ENCODE data around the gene C6orf89. TPM values are rescaled to one million over a fixed set of nuclear protein-coding genes. Genes with fewer than 3 reads are reported as not detected.

The C6orf89 gene
- total and polyA plus RNA-seq, 8 donors, result 11.6 to 39.2 (median 30.6) TPM

DNA sequence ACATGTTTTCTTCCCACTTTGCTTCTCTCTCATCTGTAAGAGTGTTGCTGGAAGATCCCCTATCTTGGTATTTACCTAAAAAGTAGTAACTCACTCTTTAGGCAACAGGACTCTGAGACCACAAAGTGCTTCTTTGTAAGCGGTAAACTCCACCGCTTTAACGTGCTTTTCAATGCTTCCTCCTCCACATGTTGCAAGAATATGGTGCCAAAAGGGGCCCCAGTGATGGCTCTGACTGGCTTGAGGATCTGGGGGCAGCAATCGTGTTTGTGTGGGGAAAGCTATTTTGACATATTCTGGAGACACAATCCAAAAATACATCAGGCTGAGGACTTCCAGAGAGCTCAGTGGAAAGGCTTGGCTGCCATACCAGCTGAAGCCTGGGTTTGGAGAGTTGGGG lies 34.1 kb upstream of the C6orf89 start:
- H3K36me3 ChIP-seq, result peaks cover 0 to 9% (median 0%) of the 10 kb centered on the region in 3 donors
- ATAC-seq (no peak), FAIRE-seq (no peak), DNase-seq (no peak)
- H3K27me3 ChIP-seq, result no peaks in the 10 kb centered on the region
- WGBS, 2 donors, result 69 to 71% methylated on average over 4 of the region's 4 CpGs
- H3K9me3 ChIP-seq, result no peaks in the 10 kb centered on the region
- TF ChIP-seq, protein P1, sequence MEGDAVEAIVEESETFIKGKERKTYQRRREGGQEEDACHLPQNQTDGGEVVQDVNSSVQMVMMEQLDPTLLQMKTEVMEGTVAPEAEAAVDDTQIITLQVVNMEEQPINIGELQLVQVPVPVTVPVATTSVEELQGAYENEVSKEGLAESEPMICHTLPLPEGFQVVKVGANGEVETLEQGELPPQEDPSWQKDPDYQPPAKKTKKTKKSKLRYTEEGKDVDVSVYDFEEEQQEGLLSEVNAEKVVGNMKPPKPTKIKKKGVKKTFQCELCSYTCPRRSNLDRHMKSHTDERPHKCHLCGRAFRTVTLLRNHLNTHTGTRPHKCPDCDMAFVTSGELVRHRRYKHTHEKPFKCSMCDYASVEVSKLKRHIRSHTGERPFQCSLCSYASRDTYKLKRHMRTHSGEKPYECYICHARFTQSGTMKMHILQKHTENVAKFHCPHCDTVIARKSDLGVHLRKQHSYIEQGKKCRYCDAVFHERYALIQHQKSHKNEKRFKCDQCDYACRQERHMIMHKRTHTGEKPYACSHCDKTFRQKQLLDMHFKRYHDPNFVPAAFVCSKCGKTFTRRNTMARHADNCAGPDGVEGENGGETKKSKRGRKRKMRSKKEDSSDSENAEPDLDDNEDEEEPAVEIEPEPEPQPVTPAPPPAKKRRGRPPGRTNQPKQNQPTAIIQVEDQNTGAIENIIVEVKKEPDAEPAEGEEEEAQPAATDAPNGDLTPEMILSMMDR (IDR thresholded peaks at IDR 0.05), result no peak
- intact Hi-C loops (cut with DNase I), result no loop called here
- no peak overlapping the region for H3K27ac ChIP-seq
- H3K4me1 ChIP-seq, result peaks cover 0 to 4% (median 0%) of the 10 kb centered on the region in 3 donors
- no peak overlapping the region for H3K4me3 ChIP-seq

DNA sequence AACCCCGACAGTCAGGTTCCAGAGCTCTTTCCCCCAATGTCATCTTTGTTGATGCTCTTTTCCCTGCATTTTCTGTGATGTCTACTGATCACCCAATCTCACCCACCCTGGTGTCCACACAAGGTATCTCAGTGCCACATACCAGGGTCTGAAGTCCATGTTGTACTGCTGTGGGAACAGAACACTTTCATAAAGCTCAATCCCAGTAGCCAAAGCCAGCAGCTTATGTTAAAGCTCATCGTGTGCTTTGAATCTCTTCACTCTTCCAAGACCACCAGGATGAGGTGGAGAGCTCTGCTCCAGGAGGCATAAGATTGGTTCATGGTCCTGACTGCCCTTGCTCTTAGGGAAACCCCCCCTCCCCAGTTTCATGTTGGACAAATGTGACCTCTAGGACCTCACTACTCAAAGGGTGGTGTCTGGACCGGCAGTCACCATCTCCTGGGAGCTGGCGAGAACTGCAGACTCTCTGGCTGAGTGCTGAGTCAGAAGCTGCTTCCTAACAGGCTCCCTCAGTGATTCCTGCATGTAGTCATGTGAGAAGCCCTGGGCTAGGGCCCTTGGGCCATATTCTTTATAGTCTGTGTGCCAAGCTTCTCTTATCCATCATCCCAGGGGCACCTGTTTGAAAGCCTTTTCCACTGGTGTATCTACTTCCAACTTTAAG lies 33.1 kb upstream of the C6orf89 start:
- H3K27me3 ChIP-seq, result no peaks in the 10 kb centered on the region
- H3K9me3 ChIP-seq, result no peaks in the 10 kb centered on the region
- intact Hi-C loops (cut with DNase I), result no loop called here
- no peak for FAIRE-seq
- ATAC-seq, result peak in 1 of 4 donors; percentile 10
- TF ChIP-seq, protein P1 (IDR thresholded peaks at IDR 0.05), result no peak
- peak overlapping the region in 1 of 4 donors; percentile 24 for H3K27ac ChIP-seq
- H3K4me1 ChIP-seq, result peaks cover 0 to 4% (median 0%) of the 10 kb centered on the region in 3 donors
- WGBS, 2 donors, result 73% methylated on average over 4 of the region's 4 CpGs
- H3K36me3 ChIP-seq, result peaks cover 0 to 9% (median 0%) of the 10 kb centered on the region in 3 donors
- no peak for DNase-seq
- no peak overlapping the region for H3K4me3 ChIP-seq

DNA sequence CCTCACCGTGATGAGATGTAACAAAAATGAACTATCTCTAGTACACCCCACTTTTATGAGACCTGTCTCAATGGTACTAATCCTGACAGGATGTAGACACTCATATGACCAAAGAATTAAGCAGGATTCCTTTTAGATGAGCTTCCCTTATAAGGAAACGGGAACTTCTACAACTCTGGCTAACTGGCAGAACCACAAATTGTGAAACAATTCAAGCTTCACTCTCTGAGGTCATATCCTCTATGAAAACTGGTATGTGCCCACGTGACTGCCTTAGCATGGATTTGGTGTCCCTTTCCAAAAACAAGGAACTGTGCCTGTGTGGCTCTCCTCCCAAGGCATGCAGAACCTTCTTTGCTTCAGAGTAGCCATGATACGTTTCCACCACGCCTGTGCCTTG lies 32.4 kb upstream of the C6orf89 start:
- WGBS, 2 donors, result 78 to 82% methylated on average over 5 of the region's 5 CpGs
- ATAC-seq, result peak in 1 of 4 donors; percentile 34
- Histone ChIP-seq H3K4me1 (peaks cover 0 to 4% (median 0%) of the 10 kb centered on the region in 3 donors), H3K27me3 (no peaks in the 10 kb centered on the region), H3K27ac (peak overlapping the region in 1 of 4 donors; percentile 24), H3K9me3 (no peaks in the 10 kb centered on the region), H3K36me3 (peaks cover 0 to 9% (median 0%) of the 10 kb centered on the region in 3 donors), H3K4me3 (no peak overlapping the region)
- FAIRE-seq, result no peak
- intact Hi-C loops (cut with DNase I), result no loop called here
- DNase-seq, result peak in 1 of 6 donors; percentile 36
- TF ChIP-seq, protein P1 (IDR thresholded peaks at IDR 0.05), result no peak

DNA sequence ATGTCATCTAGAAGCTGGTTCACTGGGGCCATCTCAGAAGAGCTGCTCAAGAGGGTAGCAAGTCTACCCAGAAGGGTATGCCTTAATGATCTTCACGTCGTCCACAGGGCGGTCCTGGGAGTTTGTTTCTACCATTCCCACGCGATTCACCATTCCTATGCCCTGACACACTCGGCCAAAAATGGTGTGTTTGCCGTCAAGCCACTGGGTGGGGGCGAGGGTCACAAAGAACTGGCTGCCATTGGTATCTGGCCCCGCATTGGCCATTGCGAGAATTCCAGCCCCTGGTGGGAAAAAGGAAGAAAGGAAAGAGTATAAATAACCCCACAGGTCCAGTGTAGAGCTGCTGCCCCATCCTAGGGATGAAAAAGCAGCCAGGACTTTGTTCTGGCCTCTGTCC lies 30.0 kb upstream of the C6orf89 start:
- Histone ChIP-seq H3K27ac (no peak overlapping the region), H3K36me3 (peaks cover 0 to 9% (median 0%) of the 10 kb centered on the region in 3 donors), H3K9me3 (no peaks in the 10 kb centered on the region), H3K27me3 (no peaks in the 10 kb centered on the region), H3K4me1 (no peaks in the 10 kb centered on the region), H3K4me3 (no peak overlapping the region)
- no peak for FAIRE-seq
- TF ChIP-seq, protein P1 (IDR thresholded peaks at IDR 0.05), result no peak
- 93 to 95% methylated on average over 10 of the region's 10 CpGs for WGBS, 2 donors
- intact Hi-C loops (cut with DNase I), result no loop called here
- no peak for ATAC-seq
- DNase-seq, result no peak

DNA sequence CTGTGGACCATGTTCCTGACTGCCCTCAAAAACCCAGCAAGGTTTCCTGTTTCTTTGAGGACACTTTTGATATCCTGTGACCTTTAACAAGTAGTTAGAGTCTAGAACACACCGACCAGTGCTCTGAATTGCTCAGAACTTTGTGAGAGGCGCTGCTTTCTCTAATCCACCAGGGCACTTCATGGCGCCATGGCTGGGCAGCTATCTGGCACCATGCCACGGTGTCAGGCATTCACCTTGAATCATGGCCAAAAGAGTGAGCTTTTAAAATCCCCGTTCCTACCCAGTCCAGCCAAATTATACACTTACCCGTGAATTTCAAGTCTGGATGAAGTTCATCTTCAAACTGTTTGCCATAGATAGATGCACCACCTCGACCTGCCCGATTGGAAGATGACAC lies 29.5 kb upstream of the C6orf89 start:
- intact Hi-C loops (cut with DNase I), result no loop called here
- TF ChIP-seq, protein P1 (IDR thresholded peaks at IDR 0.05), result no peak
- peak in 3 of 4 donors; percentile 6 to 59 (median 26) for ATAC-seq

More for the DNA sequence above, 29.5 kb upstream of the C6orf89 start:
- Histone ChIP-seq H3K4me1 (no peaks in the 10 kb centered on the region), H3K4me3 (no peak overlapping the region), H3K36me3 (peaks cover 0 to 9% (median 0%) of the 10 kb centered on the region in 3 donors), H3K27me3 (no peaks in the 10 kb centered on the region), H3K27ac (no peak overlapping the region), H3K9me3 (no peaks in the 10 kb centered on the region)
- peak in 4 of 6 donors; percentile 35 to 73 (median 64) for DNase-seq
- FAIRE-seq, result no peak
- WGBS, 2 donors, result 39 to 43% methylated on average over 8 of the region's 8 CpGs

Measured in pancreas (tissue), 10 donors.